GM15510 (cell line): Measurements from ENCODE around the gene DNAJC27.

Source experiments
- POLR2A ChIP-seq: IDR thresholded peaks from 3 replicates; pipeline ENCODE4 v1.6.1; 2011; ENCODE audit warnings: borderline replicate concordance; ENCODE audit not compliant: insufficient read length; ENCODE audit errors: extremely low read depth

Gene DNAJC27

DNA sequence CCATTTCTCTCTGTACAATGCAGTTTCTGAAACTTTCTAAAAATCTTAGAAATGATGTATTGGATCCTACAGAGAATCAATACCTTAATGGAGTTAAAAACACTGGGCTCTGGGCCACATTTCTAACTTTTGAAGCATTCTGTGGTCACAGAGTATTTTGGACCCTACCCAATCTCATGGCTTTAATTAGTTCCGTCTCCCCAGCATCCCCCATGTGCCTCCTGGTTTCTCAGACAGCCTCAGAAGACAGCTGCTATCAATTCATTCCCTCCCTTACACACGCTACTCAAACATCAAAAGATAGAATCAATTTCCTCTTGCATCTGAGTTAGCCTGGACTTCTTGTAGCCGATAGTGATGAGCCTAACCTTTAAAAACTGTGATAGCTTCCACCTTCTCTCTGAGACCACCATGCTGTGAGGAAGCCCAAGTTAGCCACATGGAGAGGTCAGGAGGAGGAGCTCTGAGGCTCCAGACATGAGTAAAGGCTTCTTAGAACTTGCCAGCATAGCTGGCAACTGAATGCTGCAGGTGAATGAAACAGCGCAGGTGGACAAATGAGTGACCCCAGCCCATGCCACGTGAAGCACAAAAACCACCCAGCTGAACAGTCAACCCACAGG, 62.1 kb downstream of the DNAJC27 start:
- TF ChIP-seq POLR2A, result no peak

DNA sequence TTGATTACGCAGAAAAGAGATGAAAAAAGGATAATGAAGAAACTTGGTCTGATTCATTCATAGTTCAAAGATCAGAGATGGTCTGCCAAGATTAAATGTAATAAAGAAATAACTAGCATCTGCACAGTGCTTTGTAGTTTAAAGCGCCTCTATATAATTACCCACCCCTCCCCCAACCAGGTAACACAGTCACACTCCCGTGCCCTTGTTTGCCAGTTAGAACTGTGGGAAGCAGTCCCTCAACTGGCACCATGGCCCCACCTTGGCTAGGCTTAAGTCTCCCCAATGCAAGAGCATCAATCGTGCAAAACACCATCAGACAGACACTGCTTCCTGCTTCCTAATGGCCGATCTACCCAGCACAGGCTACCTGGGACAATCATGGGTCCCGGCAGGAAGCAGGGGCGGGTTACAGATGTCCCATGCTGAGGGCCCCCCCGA, 63.3 kb downstream of the DNAJC27 start:
- no peak for TF ChIP-seq POLR2A

DNA sequence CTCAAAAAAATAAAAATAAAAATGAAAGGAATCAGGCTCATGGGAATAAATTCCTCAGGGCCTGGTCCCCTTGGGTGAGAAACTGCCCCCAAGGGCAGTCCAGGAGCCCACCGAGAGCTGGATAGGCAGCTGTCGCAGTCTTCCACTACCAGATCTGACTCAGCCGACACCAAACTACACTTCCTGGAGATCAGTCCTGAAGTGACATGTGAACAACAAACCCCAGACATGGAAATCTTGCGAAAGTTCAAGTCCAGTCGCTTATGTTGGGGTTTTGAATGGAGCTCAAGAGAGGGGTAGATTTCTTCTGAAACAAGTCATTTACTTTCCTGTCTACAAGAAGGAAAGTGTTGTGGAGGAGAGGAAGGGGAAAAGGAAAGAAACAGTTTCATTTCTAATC, 64.6 kb downstream of the DNAJC27 start:
- no peak for TF ChIP-seq POLR2A

DNA sequence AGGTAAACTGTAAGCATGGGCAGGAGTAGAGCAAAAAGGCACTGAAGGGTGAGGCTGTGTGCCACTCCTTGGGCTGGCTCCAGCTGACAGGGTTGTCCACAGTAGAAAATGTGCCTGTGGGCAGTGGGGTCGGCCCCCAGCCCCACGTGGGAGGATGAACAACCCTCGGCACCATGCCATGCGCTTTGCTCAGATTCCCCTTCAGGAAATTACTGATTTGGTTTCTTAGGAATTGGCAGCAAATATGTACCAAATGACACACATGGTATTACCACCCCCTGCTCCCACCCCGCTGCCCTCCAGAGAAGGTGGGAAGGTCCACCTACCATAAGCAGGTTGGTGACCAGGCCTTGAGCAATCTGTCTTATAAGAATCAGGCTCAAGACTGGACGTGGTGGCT, 65.3 kb downstream of the DNAJC27 start:
- no peak for TF ChIP-seq POLR2A

DNA sequence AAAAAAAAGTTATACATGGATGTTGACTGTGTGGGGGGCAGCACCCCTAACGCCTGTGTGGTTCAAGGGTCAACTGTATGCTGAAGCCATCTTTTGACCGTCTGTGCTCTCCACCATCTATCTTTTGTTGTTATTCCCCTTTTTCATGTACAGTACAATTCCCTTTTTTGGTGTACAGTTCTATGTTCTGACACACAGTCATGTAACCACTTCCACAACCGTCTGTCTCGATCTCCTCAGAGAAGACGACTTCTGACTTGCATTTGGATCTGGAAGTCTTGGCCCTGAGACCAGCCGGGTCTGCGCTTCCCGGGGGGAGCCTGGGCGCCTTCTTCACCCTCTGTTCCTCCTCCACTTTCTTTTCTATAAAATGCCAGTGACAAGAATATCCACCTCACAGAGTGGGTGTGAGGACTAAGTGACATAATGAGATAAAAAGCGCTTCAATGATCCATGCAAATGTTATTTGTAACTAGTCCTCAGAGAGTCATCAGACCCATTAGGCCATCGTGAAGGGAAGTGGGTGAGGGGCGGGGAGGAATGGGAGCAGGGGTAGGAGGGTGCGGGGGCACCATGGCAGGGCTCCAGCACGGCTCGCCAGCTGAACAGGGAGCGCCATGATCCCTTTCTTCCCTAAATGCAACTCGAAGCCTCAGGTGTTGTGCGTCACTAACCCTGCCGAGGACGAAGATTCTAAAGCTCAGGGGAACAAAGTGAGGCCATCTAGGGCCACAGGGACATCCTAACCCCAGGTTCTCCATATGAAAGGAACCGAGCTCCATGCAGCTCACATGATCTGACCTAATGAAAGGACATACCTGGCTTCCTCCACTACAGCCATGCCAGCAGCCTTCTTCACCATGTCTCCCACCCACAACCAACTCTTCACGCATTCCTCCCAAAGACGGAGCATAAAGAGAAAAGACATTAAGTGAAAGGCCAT, 68.3 kb downstream of the DNAJC27 start:
- TF ChIP-seq POLR2A, result no peak

DNA sequence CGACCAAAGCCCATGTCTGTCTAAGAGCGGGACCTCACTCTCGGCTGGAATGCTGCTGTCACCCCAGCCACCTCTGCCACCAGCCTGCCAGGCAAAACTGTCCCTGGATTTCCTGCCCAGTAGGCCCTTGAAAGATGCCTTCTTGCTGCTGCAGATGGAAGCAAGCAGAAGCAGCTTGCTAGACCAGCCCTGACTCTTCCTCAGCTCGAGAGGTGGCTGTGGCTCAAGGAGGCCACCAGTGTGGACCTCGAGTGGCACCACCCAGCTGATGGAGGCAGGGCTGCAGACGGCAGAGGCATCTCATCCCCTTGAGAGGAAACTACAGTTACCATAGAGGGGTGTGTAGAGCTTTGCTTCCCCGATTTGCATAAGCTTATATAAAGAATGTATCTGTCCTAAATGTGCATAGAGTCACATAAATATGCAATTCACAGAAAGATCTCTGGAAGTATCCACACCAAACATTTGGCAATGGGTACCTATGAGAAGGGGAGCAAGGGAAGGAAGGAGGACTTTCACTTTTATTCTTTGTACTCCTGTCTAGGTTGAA, 72.3 kb downstream of the DNAJC27 start:
- TF ChIP-seq POLR2A, result no peak

DNA sequence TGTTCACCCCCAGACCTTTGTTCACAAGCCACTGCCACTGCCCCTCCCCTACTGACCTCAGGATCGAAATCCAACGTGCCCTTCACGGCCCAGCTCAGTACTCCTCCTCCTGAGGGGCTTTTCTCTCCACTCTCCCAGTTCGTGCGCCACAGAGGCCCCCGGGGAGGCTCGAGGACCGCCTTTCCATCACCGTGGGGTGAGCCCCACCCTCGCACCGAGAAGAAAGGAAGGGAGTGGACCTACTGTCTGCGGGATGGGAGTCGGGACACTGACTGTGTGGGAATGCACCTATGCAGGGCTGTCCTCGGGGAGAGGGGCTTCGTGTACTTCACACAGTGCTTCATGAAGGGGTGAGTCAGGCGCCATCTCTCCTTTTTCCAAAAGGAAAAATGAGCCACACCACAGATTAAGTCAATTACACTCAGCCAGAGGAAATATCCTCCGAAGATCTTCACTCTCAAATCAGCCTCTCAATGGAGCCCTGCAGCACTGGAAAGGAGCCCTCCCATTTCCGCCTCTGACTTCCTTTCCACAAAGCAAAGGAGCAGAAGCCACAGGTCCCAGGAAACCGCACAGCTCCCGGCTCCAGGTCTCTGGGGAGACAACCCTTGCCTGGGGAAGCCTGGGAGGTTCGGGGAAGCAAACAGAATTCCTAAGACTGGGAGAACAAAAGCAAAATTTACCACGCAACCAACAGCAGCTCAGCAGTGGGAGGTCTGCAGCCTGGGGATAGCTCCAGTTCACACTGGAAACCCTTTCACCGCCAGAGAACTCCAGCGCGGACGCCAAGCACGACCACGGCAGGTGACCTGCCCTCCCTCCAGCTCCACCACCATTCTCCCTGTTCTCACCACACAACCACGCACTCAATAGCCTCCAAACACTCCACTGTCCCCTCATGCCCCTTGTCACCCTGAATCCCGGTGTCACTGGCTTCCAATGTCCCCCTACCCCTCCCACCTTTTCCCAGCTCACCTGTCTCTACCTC, 73.3 kb downstream of the DNAJC27 start:
- no peak for TF ChIP-seq POLR2A

DNA sequence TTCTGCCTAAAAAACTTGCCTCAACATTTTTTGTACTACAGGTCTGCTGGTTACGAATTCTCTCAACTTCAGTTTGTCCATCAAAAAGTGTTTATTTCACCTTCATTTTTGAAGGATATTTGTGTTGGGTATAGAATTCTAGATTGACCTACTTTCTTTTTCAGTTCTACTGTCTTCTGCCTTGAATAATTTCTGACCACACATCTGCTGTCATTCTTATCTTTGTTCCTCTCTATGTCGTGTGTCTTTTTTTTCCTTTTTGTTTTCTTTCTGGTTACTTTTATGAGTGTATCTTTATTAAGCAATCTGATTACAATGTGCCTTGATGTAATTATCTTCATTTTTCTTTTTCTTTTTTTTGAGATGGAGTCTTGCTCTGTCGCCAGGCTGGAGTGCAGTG, 77.0 kb downstream of the DNAJC27 start:
- TF ChIP-seq POLR2A, result no peak

DNA sequence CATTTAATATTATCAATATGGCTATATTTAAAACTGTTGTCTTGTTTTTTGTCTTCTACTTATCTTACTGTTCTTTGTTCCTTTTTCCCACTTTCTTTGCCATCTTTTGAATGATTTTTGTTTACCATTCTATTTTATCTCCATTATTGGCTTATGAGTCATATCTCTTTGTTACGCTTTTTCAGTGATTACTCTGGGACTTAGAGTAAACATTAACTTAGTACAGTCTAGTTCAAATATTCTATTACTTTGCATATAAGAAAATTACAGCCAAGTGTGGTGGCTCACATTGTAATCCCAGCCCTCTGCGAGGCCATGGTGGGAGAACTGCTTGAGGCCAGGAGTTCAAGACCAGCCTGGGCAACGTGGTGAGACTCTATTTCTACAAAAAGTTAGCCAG, 77.8 kb downstream of the DNAJC27 start:
- no peak for TF ChIP-seq POLR2A
